ENCODE measurements around the gene TRIM2.
A peak's percentile ranks its signal among the peaks of the same experiment; 100 is the strongest.
"Not testable (repeated sequence)": the region's sequence is repeated elsewhere in the genome, so short reads cannot be mapped to it uniquely, and the experiment has no call there.

The TRIM2 gene

GRCh38 chr4:153189016-153189801 lies 15.0 kb upstream of the TRIM2 start:
- TF ChIP-seq ZNF274 (IDR thresholded peaks at IDR 0.05; ENCODE audit: low read depth, low read length) (no peak), YY1 (IDR thresholded peaks at IDR 0.05; ENCODE audit: insufficient read depth, insufficient read length) (no peak), SUZ12 (IDR thresholded peaks at IDR 0.05; ENCODE audit: extremely low read depth, insufficient read depth, insufficient read length) (no peak)
- H3K9ac ChIP-seq (ENCODE audit: insufficient read length, low read depth), result no peak overlapping the region
- no peaks in the 10 kb centered on the region for H3K4me1 ChIP-seq (ENCODE audit: insufficient read depth, insufficient read length)
- no peaks in the 10 kb centered on the region for H3K9me3 ChIP-seq (ENCODE audit: insufficient read depth, low read length)
- no peak for DNase-seq (ENCODE audit: low read depth, low spot score)
- H3K4me3 ChIP-seq (ENCODE audit: insufficient read length, low read depth), result no peak overlapping the region
- H3K27me3 ChIP-seq (ENCODE audit: insufficient read depth, insufficient read length), result no peaks in the 10 kb centered on the region
- no peaks in the 10 kb centered on the region for H3K36me3 ChIP-seq (ENCODE audit: insufficient read depth, insufficient read length, low read length)

- Histone ChIP-seq H3K36me3 (ENCODE audit: insufficient read depth, insufficient read length, low read length) (no peaks in the 10 kb centered on the region), H3K4me1 (ENCODE audit: insufficient read depth, insufficient read length) (no peaks in the 10 kb centered on the region), H3K9ac (ENCODE audit: insufficient read length, low read depth) (no peak overlapping the region), H3K9me3 (ENCODE audit: insufficient read depth, low read length) (no peaks in the 10 kb centered on the region), H3K4me3 (ENCODE audit: insufficient read length, low read depth) (no peak overlapping the region), H3K27me3 (ENCODE audit: insufficient read depth, insufficient read length) (no peaks in the 10 kb centered on the region)
- TF ChIP-seq ZNF274 (IDR thresholded peaks at IDR 0.05; ENCODE audit: low read depth, low read length) (no peak), YY1 (IDR thresholded peaks at IDR 0.05; ENCODE audit: insufficient read depth, insufficient read length) (no peak), SUZ12 (IDR thresholded peaks at IDR 0.05; ENCODE audit: extremely low read depth, insufficient read depth, insufficient read length) (no peak)
- DNase-seq (ENCODE audit: low read depth, low spot score), result no peak
Observed at GRCh38 chr4:153191795-153192363, 12.4 kb upstream of the TRIM2 start.

GRCh38 chr4:153197301-153197700 lies 6.9 kb upstream of the TRIM2 start:
- no peak for DNase-seq (ENCODE audit: low read depth, low spot score)
- no peaks in the 10 kb centered on the region for H3K36me3 ChIP-seq (ENCODE audit: insufficient read depth, insufficient read length, low read length)
- H3K4me3 ChIP-seq (ENCODE audit: insufficient read length, low read depth), result no peak overlapping the region
- H3K27me3 ChIP-seq (ENCODE audit: insufficient read depth, insufficient read length), result no peaks in the 10 kb centered on the region
- H3K9me3 ChIP-seq (ENCODE audit: insufficient read depth, low read length), result no peaks in the 10 kb centered on the region
- H3K9ac ChIP-seq (ENCODE audit: insufficient read length, low read depth), result no peak overlapping the region
- no peak for TF ChIP-seq YY1 (IDR thresholded peaks at IDR 0.05; ENCODE audit: insufficient read depth, insufficient read length)
- no peak for TF ChIP-seq ZNF274 (IDR thresholded peaks at IDR 0.05; ENCODE audit: low read depth, low read length)
- no peak for TF ChIP-seq SUZ12 (IDR thresholded peaks at IDR 0.05; ENCODE audit: extremely low read depth, insufficient read depth, insufficient read length)
- no peaks in the 10 kb centered on the region for H3K4me1 ChIP-seq (ENCODE audit: insufficient read depth, insufficient read length)

GRCh38 chr4:153198719-153199118 lies 5.5 kb upstream of the TRIM2 start:
- no peak for DNase-seq (ENCODE audit: low read depth, low spot score)
- TF ChIP-seq ZNF274 (IDR thresholded peaks at IDR 0.05; ENCODE audit: low read depth, low read length), result no peak
- TF ChIP-seq SUZ12 (IDR thresholded peaks at IDR 0.05; ENCODE audit: extremely low read depth, insufficient read depth, insufficient read length), result no peak
- TF ChIP-seq YY1 (IDR thresholded peaks at IDR 0.05; ENCODE audit: insufficient read depth, insufficient read length), result no peak
- Histone ChIP-seq H3K9me3 (ENCODE audit: insufficient read depth, low read length) (no peaks in the 10 kb centered on the region), H3K27me3 (ENCODE audit: insufficient read depth, insufficient read length) (no peaks in the 10 kb centered on the region), H3K4me1 (ENCODE audit: insufficient read depth, insufficient read length) (no peaks in the 10 kb centered on the region), H3K9ac (ENCODE audit: insufficient read length, low read depth) (no peak overlapping the region), H3K4me3 (ENCODE audit: insufficient read length, low read depth) (no peak overlapping the region), H3K36me3 (ENCODE audit: insufficient read depth, insufficient read length, low read length) (no peaks in the 10 kb centered on the region)

- not testable (repeated sequence) for H3K4me3 ChIP-seq (ENCODE audit: insufficient read length, low read depth); H3K4me1 ChIP-seq (ENCODE audit: insufficient read depth, insufficient read length); DNase-seq (ENCODE audit: low read depth, low spot score); H3K36me3 ChIP-seq (ENCODE audit: insufficient read depth, insufficient read length, low read length); H3K27me3 ChIP-seq (ENCODE audit: insufficient read depth, insufficient read length); H3K9me3 ChIP-seq (ENCODE audit: insufficient read depth, low read length); H3K9ac ChIP-seq (ENCODE audit: insufficient read length, low read depth)
Observed at GRCh38 chr4:153203746-153204145, 497 bp upstream of the TRIM2 start.

GRCh38 chr4:153204728-153205648 lies 745 bp downstream of the TRIM2 start:
- peak overlapping the region; percentile 42 for H3K4me3 ChIP-seq (ENCODE audit: insufficient read length, low read depth)
- H3K36me3 ChIP-seq (ENCODE audit: insufficient read depth, insufficient read length, low read length), result no peaks in the 10 kb centered on the region
- H3K4me1 ChIP-seq (ENCODE audit: insufficient read depth, insufficient read length), result peaks cover 2% of the 10 kb centered on the region
- peak overlapping the region; percentile 42 for H3K9ac ChIP-seq (ENCODE audit: insufficient read length, low read depth)
- H3K9me3 ChIP-seq (ENCODE audit: insufficient read depth, low read length), result no peaks in the 10 kb centered on the region
- peaks cover 7% of the 10 kb centered on the region for H3K27me3 ChIP-seq (ENCODE audit: insufficient read depth, insufficient read length)
- TF ChIP-seq YY1 (IDR thresholded peaks at IDR 0.05; ENCODE audit: insufficient read depth, insufficient read length), result no peak
- TF ChIP-seq ZNF274 (IDR thresholded peaks at IDR 0.05; ENCODE audit: low read depth, low read length), result no peak
- TF ChIP-seq SUZ12 (IDR thresholded peaks at IDR 0.05; ENCODE audit: extremely low read depth, insufficient read depth, insufficient read length), result no peak
- no peak for DNase-seq (ENCODE audit: low read depth, low spot score)

- H3K9ac ChIP-seq (ENCODE audit: insufficient read length, low read depth), result no peak overlapping the region
Observed at GRCh38 chr4:153205757-153206156, 1.5 kb downstream of the TRIM2 start.

More at GRCh38 chr4:153205757-153206156, 1.5 kb downstream of the TRIM2 start:
- no peak for TF ChIP-seq SUZ12 (IDR thresholded peaks at IDR 0.05; ENCODE audit: extremely low read depth, insufficient read depth, insufficient read length)
- no peak for TF ChIP-seq ZNF274 (IDR thresholded peaks at IDR 0.05; ENCODE audit: low read depth, low read length)
- TF ChIP-seq YY1 (IDR thresholded peaks at IDR 0.05; ENCODE audit: insufficient read depth, insufficient read length), result no peak
- H3K27me3 ChIP-seq (ENCODE audit: insufficient read depth, insufficient read length), result peaks cover 7% of the 10 kb centered on the region
- H3K4me1 ChIP-seq (ENCODE audit: insufficient read depth, insufficient read length), result peaks cover 2% of the 10 kb centered on the region
- DNase-seq (ENCODE audit: low read depth, low spot score), result no peak
- H3K36me3 ChIP-seq (ENCODE audit: insufficient read depth, insufficient read length, low read length), result no peaks in the 10 kb centered on the region
- H3K4me3 ChIP-seq (ENCODE audit: insufficient read length, low read depth), result no peak overlapping the region
- no peaks in the 10 kb centered on the region for H3K9me3 ChIP-seq (ENCODE audit: insufficient read depth, low read length)
